Measurements from ENCODE around the gene CHCHD6. TPM values are rescaled to one million over a fixed set of nuclear protein-coding genes. Genes with fewer than 3 reads are reported as not detected.
A peak's percentile ranks its signal among the peaks of the same experiment; 100 is the strongest.

Gene CHCHD6
- total RNA-seq, 4 donors from 2014 or later: 6.4 to 14.2 (median 10.3) TPM; not detected in 1

DNA sequence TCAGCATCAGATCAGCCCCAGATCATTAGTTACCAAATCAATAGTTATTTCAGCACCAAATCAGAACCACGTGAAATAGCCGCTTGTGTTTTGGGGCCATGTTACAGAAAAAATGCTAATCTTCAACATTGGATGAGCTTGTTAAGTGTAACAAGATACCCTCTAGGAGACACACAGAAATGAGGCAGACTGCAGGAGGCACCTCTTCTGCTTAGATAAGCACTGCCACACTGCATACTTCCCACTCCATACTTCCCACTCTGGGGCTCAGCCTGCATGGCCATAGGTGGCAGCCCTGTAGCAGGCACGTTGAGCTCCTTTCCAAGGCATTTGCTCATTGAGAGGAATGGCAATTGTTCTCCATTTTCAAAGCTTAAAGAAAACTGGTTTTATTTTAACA is 73.3 kb downstream of the CHCHD6 start:
- intact Hi-C loops (cut with DNase I; ENCODE audit: low total_unique reads): no loop called here
- Histone ChIP-seq H3K9me3 (no peaks in the 10 kb centered on the region), H3K27ac (no peak overlapping the region), H3K4me3 (no peak overlapping the region), H3K4me1 (peaks cover 0 to 3% of the 10 kb centered on the region in 2 donors), H3K27me3 (no peaks in the 10 kb centered on the region), H3K36me3 (no peaks in the 10 kb centered on the region)
- no peak for DNase-seq
- TF ChIP-seq, protein P1, sequence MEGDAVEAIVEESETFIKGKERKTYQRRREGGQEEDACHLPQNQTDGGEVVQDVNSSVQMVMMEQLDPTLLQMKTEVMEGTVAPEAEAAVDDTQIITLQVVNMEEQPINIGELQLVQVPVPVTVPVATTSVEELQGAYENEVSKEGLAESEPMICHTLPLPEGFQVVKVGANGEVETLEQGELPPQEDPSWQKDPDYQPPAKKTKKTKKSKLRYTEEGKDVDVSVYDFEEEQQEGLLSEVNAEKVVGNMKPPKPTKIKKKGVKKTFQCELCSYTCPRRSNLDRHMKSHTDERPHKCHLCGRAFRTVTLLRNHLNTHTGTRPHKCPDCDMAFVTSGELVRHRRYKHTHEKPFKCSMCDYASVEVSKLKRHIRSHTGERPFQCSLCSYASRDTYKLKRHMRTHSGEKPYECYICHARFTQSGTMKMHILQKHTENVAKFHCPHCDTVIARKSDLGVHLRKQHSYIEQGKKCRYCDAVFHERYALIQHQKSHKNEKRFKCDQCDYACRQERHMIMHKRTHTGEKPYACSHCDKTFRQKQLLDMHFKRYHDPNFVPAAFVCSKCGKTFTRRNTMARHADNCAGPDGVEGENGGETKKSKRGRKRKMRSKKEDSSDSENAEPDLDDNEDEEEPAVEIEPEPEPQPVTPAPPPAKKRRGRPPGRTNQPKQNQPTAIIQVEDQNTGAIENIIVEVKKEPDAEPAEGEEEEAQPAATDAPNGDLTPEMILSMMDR (IDR thresholded peaks at IDR 0.05): no peak
- TF ChIP-seq POLR2A (IDR thresholded peaks at IDR 0.05): no peak

DNA sequence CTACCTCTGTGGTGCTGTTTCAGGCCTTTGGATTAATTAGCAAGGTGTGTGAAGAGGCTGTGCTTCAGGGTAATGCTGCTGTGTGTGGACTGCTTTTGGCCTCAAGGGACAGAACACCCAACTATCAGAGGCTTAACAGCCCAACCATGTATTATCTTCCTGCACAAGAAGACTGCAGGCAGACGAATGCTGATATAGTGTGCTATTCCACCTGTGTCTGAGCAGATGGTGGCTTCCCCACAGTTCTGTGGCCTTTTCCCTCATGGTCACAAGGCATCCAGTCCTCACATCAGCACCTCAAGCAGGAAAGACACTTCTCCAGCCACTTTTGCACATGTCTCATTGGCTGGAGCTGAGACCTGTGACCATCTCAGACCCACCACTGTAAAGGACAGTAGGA is 76.6 kb downstream of the CHCHD6 start:
- TF ChIP-seq, protein P1 (IDR thresholded peaks at IDR 0.05): no peak
- no peak for TF ChIP-seq POLR2A (IDR thresholded peaks at IDR 0.05)
- Histone ChIP-seq H3K27ac (peak overlapping the region in 1 of 2 donors; percentile 46), H3K4me3 (no peak overlapping the region), H3K4me1 (peaks cover 0 to 3% of the 10 kb centered on the region in 2 donors), H3K9me3 (no peaks in the 10 kb centered on the region), H3K27me3 (no peaks in the 10 kb centered on the region), H3K36me3 (no peaks in the 10 kb centered on the region)
- no peak for DNase-seq
- intact Hi-C loops (cut with DNase I; ENCODE audit: low total_unique reads): no loop called here

DNA sequence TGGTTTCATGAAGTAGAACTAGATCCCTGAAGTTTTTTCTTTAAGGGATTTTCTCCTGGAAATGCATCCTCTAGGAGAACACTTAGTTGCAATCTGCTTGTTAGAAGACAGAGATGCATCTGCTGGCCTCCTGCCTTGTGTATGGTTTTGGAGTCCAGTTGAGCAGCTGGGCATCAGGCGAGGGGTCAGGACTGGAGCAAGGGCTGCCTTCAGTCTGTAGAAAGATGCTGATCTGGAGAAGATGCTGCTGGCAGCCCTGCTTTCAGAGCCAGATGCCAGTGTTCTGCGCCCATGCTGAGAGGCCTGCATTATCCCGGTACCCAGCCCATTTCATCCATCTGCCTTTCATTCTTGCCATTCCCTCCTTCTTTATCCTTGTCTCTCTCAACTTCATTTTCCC is 77.4 kb downstream of the CHCHD6 start:
- Histone ChIP-seq H3K9me3 (no peaks in the 10 kb centered on the region), H3K4me1 (peaks cover 0 to 3% of the 10 kb centered on the region in 2 donors), H3K27ac (peak overlapping the region in 1 of 2 donors; percentile 46), H3K36me3 (no peaks in the 10 kb centered on the region), H3K4me3 (no peak overlapping the region), H3K27me3 (no peaks in the 10 kb centered on the region)
- DNase-seq: no peak
- TF ChIP-seq, protein P1 (IDR thresholded peaks at IDR 0.05): no peak
- no peak for TF ChIP-seq POLR2A (IDR thresholded peaks at IDR 0.05)
- intact Hi-C loops (cut with DNase I; ENCODE audit: low total_unique reads): no loop called here

DNA sequence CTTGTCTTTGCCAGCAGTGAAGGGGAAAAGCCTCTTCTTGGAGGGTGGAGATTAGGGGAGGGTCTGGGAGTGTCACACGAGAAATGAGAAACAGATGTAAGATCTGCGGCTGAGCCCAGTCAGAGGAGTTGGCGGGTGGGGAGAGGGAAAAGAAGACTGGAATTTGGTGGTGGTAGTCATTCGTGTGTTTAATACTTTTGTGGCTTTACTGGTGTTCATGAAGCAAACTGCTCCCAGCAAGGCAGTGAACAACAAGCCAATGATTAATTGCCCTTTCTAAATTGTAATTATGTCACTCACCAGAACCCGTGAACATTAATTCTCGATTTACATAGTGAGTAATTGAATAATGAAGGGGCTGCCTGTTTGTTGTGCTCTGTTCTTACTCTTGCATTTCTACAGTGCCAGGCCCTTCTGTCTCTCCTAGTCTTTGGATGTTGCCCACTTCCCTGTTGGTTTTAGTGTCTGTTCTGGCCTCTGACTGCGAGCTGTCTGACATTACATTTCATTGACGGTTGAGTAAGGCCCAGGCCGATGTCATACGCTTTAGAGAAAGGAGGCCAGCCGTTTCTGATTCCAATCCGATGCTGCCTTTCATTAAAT is 78.0 kb downstream of the CHCHD6 start:
- H3K36me3 ChIP-seq: no peaks in the 10 kb centered on the region
- intact Hi-C loops (cut with DNase I; ENCODE audit: low total_unique reads): no loop called here
- H3K27ac ChIP-seq: peak overlapping the region; percentile 16 to 46
- H3K4me1 ChIP-seq: peaks cover 0 to 3% of the 10 kb centered on the region in 2 donors
- no peaks in the 10 kb centered on the region for H3K27me3 ChIP-seq
- TF ChIP-seq POLR2A (IDR thresholded peaks at IDR 0.05): no peak
- TF ChIP-seq, protein P1 (IDR thresholded peaks at IDR 0.05): no peak
- H3K4me3 ChIP-seq: no peak overlapping the region
- peak in 1 of 2 donors; percentile 30 for DNase-seq
- H3K9me3 ChIP-seq: no peaks in the 10 kb centered on the region

DNA sequence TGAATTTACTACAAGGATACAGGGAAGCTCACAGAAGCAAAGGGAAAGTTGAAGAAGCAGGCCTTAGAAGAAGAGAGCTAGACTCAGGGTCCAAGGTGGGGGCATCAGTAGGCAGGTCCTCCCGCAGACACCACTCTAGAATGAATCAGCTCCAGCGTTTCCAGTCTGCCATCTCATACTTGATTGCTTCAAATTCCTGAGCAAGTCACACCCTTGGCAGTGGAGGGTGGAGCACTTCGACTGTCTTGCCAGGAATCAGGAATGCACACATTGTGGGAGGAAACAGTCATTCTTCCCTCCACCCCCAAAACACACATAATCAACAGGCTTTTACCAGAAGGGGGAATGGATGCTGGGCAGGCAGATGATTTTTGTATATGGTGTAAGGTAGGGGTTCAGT is 78.5 kb downstream of the CHCHD6 start:
- DNase-seq: no peak
- H3K4me1 ChIP-seq: peaks cover 0 to 3% of the 10 kb centered on the region in 2 donors
- H3K27ac ChIP-seq: peak overlapping the region; percentile 16 to 46
- H3K27me3 ChIP-seq: no peaks in the 10 kb centered on the region
- intact Hi-C loops (cut with DNase I; ENCODE audit: low total_unique reads): no loop called here
- no peaks in the 10 kb centered on the region for H3K36me3 ChIP-seq
- no peaks in the 10 kb centered on the region for H3K9me3 ChIP-seq
- no peak overlapping the region for H3K4me3 ChIP-seq
- TF ChIP-seq, protein P1 (IDR thresholded peaks at IDR 0.05): no peak
- no peak for TF ChIP-seq POLR2A (IDR thresholded peaks at IDR 0.05)
